Fibroblast of pulmonary artery (primary cell): ENCODE data around the gene ARSG.

Experiments
- DNase-seq: peaks from one replicate; pipeline ENCODE4 v3.0.0-alpha.2; 2010; ENCODE audit warnings: low read depth
- H3K4me3 ChIP-seq: replicated peaks from 2 replicates; pipeline ENCODE4 v1.5.1; 2011; ENCODE audit warnings: low read depth, mild to moderate bottlenecking, control low read depth, low read length, moderate library complexity
- CTCF ChIP-seq: IDR thresholded peaks from 2 replicates; pipeline ENCODE4 v1.5.1; 2011; ENCODE audit warnings: mild to moderate bottlenecking, control low read depth, low read length, inconsistent platforms; ENCODE audit errors: missing control alignments

The ARSG gene

GRCh38 chr17:68468334-68468733 is 177.0 kb downstream of the ARSG start:
- TF ChIP-seq CTCF, result no peak
- no peak overlapping the region for H3K4me3 ChIP-seq
- peak; percentile 13 for DNase-seq

GRCh38 chr17:68468788-68469187 is 177.5 kb downstream of the ARSG start:
- no peak overlapping the region for H3K4me3 ChIP-seq
- no peak for TF ChIP-seq CTCF
- DNase-seq, result peak; percentile 26
